Mammary epithelial cell (primary cell): ENCODE data around the gene CSMD2.

Experiments used
- CTCF ChIP-seq, 2 donors: IDR thresholded peaks in 1 of 2; conservative IDR thresholded peaks in 1 of 2; 2 replicates each; pipeline ENCODE4 v1.5.1; 2011 to 2012; ENCODE audit warnings: inconsistent platforms in 2 of 2, low read length in 2 of 2, mild to moderate bottlenecking in 2 of 2, control low read depth in 1 of 2, low read depth in 1 of 2; ENCODE audit not compliant: insufficient read depth in 1 of 2; ENCODE audit errors: extremely low read depth in 1 of 2
- EZH2 ChIP-seq: IDR thresholded peaks from 2 replicates; pipeline ENCODE4 v1.6.1; 2012; ENCODE audit warnings: low read length, inconsistent platforms, borderline replicate concordance

- TF ChIP-seq EZH2 (no peak), CTCF (conservative IDR thresholded peaks at IDR 0.05 in 1 of 2, IDR thresholded peaks at IDR 0.05 in 1 of 2; ENCODE audit: extremely low read depth in 1 of 2, insufficient read depth in 1 of 2, low read depth in 1 of 2, low read length in 2 of 2) (no peak)
Measured at GRCh38 chr1:33975961-33976360, 189.1 kb downstream of the CSMD2 start.
